ENCODE results near the gene OR9I1.

The OR9I1 gene, protein sequence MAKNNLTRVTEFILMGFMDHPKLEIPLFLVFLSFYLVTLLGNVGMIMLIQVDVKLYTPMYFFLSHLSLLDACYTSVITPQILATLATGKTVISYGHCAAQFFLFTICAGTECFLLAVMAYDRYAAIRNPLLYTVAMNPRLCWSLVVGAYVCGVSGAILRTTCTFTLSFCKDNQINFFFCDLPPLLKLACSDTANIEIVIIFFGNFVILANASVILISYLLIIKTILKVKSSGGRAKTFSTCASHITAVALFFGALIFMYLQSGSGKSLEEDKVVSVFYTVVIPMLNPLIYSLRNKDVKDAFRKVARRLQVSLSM

DNA sequence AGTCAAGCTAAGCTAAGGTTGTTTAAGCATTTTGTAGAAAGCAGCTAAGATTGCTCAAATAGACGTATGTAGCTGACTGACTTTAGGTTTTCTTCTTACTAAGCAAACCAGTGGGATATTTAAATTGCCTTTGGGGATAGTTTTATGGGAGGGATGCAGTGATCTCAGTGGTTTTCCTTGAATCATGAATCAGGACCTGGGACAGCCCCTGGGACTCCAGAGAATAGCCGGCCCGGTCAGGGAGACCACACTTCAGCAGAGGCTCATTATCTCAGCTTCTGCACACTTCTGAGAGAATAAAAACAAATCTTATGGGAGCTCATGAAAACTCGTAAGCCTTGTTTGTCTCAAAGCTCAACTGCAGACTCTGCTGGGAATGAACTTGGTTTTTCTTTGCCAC is at the start of gene OR9I1:
OR9I1 (minus strand) TSS at position 62 of the 400 bp plus-strand sequence. CDS start 6,086 bp downstream, outside the sequence.
- H3K4me1 Mint-ChIP-seq: no peaks in the 10 kb centered on the region
- H3K4me3 Mint-ChIP-seq: no peak within 1 kb of the TSS
- no peak within 1 kb of the TSS for H3K27ac Mint-ChIP-seq
- CTCF ChIA-PET: interaction anchor here (1.0 kb wide), 1 partner anchor 23 kb away, joined by 3 read pairs; no protein-coding TSS in a partner anchor
- H3K27me3 Mint-ChIP-seq: no peaks in the 10 kb centered on the region
- H3K9me3 Mint-ChIP-seq: no peaks in the 10 kb centered on the region
- H3K36me3 Mint-ChIP-seq: no peaks in the 10 kb centered on the region
- no peak for DNase-seq

DNA sequence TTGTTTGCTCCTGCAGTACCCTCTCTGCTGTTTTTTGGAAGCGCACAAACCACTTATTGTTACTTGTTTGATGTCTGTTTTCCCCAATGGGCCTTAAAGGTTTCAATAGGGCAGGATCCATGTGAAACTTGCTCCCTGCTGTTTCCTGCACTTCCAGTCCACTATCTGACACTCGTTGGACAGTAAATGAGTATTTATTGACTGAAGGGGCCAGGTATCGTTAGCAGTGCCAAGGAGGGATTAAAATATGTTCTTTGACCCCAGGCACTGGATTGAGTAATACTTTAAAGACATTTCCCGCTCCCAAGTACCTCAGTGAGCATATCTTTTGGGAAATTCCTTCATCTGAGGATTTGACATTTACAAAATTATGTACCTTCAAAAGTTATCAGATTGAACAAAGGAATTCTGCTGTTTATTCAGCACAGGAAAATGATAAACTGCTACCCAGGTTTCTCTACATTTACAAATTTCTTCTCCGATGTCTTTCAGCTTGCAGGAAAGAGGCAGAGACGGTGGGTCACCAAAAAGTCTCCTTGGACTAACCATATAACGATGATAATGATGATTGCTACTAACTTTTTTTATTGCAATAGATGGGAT is 40.3 kb upstream of the OR9I1 start:
- no peak overlapping the region for H3K27ac Mint-ChIP-seq
- H3K27me3 Mint-ChIP-seq: peaks cover 4% of the 10 kb centered on the region
- H3K4me3 Mint-ChIP-seq: no peak overlapping the region
- DNase-seq: no peak
- no peaks in the 10 kb centered on the region for H3K36me3 Mint-ChIP-seq
- no peaks in the 10 kb centered on the region for H3K4me1 Mint-ChIP-seq
- CTCF ChIA-PET: no interaction called here
- H3K9me3 Mint-ChIP-seq: no peaks in the 10 kb centered on the region

DNA sequence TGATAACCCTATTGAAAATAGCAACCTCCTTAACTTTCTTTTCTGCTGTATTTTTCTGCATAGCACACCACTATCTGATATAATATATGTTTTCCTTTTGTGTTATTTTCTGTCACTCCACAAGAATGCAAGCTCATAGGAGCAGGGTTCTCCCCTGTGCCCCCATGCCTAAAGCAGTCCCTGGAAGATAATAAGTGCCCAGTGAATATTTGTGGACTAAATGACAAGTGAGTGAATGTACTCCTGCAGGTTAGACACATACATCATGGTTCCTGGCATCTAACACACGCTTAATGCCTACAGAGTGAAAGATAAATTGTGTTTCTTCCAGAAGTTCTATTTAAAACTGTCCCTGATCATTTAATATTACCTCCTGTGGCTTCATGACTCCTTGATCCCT is 39.7 kb upstream of the OR9I1 start:
- Mint-ChIP-seq H3K36me3 (no peaks in the 10 kb centered on the region), H3K27ac (no peak overlapping the region), H3K9me3 (no peaks in the 10 kb centered on the region), H3K4me3 (no peak overlapping the region), H3K27me3 (peaks cover 4% of the 10 kb centered on the region), H3K4me1 (no peaks in the 10 kb centered on the region)
- CTCF ChIA-PET: no interaction called here
- DNase-seq: no peak

DNA sequence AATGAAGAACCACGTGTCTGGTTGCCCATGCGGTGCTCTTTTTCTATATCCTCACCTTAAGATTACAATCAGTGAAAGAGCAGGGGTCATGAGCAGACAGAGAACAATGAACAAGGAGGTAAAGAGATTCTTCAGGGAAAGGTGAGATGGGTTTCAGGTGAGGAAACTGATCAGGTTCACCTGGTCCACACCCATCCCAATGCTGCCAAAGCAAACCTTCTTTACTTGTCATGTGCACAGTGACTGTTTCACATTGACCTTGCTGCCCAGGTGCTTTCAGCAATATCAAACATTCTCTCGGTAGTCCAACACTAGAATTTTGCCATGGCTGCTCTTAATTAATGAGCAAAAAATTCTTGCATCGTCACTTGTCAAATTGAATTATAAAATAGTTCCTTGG is 39.1 kb upstream of the OR9I1 start:
- H3K9me3 Mint-ChIP-seq: no peaks in the 10 kb centered on the region
- no peaks in the 10 kb centered on the region for H3K4me1 Mint-ChIP-seq
- no peak overlapping the region for H3K4me3 Mint-ChIP-seq
- no peak for DNase-seq
- peaks cover 4% of the 10 kb centered on the region for H3K27me3 Mint-ChIP-seq
- H3K36me3 Mint-ChIP-seq: no peaks in the 10 kb centered on the region
- no peak overlapping the region for H3K27ac Mint-ChIP-seq
- CTCF ChIA-PET: no interaction called here

DNA sequence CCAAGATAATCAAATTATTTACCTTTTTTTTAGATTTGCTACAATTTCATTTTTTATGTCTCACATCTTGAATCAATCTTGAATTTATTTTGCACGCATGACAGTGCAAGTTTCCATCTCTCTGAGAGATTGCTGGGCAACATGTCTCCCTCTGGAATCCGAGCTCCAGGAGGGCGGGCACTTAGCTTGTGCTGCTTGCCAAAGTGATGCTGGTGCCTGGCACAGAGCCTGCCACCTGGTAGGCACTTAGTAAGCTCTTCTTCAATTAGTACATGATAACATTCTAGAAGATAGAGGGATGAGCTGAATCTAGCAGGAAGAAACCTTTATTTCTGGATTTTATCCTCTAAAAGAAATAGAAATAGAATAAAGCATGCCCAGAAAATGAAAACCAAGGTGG is 27.5 kb upstream of the OR9I1 start:
- peaks cover 8% of the 10 kb centered on the region for H3K27me3 Mint-ChIP-seq
- H3K27ac Mint-ChIP-seq: no peak overlapping the region
- no peaks in the 10 kb centered on the region for H3K36me3 Mint-ChIP-seq
- H3K4me1 Mint-ChIP-seq: no peaks in the 10 kb centered on the region
- H3K9me3 Mint-ChIP-seq: no peaks in the 10 kb centered on the region
- no peak for DNase-seq
- no peak overlapping the region for H3K4me3 Mint-ChIP-seq
- CTCF ChIA-PET: no interaction called here

DNA sequence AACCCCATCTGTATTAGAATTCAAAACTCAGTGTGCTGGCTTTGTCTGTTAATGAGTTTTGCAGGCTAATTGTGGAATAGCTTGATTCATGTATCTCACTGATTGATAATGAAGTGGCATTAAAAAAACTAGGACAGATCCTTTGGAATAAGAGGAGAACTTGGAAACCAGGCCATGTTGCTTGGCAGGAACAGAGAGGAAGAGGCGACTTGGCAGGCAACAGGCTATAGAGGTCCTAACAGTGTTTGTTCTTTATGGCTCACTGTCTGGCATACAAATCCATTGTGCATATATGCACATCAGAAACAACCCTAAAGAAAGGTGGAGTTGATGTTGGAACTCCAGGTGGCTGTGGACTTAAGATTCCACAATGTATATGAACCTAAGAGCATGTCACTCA is 17.4 kb upstream of the OR9I1 start:
- H3K9me3 Mint-ChIP-seq: no peaks in the 10 kb centered on the region
- no peaks in the 10 kb centered on the region for H3K36me3 Mint-ChIP-seq
- CTCF ChIA-PET: no interaction called here
- H3K27me3 Mint-ChIP-seq: no peaks in the 10 kb centered on the region
- no peak overlapping the region for H3K4me3 Mint-ChIP-seq
- DNase-seq: no peak
- H3K4me1 Mint-ChIP-seq: no peaks in the 10 kb centered on the region
- H3K27ac Mint-ChIP-seq: no peak overlapping the region

DNA sequence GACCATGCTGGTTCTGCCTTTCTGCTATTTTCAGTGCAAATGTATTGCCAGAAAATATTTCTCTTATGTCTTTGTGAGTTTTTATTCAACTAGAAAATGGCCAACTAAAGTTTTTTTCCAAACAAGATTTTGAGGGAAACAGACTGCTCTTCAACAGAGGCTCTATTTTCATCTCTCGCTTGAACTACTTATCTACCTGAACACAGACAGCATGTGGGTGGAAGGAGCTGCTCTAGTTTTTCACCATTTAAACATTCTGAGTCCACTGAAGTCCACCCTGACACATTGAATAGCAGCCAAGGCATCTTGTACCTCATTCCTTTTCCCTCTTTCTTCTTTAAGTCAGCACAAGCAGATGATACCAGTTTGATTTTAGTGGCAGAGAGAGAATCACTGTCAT is 9.8 kb upstream of the OR9I1 start:
- Mint-ChIP-seq H3K9me3 (no peaks in the 10 kb centered on the region), H3K27ac (no peak overlapping the region), H3K4me1 (no peaks in the 10 kb centered on the region), H3K36me3 (no peaks in the 10 kb centered on the region), H3K27me3 (no peaks in the 10 kb centered on the region), H3K4me3 (no peak overlapping the region)
- CTCF ChIA-PET: no interaction called here
- DNase-seq: no peak

DNA sequence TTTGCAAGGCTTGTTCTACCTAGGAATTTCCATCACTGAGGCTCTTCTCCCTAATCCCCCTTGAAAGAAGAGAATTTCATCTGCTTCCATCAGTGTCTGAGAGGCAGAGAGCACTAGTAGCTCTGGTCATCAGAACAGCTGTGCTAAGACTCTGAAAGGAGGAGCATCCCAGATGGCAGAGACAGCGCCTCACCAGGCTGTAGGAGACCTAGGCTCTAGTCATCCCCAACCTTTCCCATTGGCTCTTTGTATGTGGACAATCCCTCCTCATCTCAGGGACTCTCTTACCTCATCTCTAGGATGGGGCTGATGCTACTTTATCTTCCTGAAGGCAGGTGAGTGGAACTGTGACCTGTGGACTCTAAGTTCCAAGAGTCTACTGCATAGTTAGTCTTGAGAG is 8.8 kb upstream of the OR9I1 start:
- H3K4me1 Mint-ChIP-seq: no peaks in the 10 kb centered on the region
- CTCF ChIA-PET: no interaction called here
- no peaks in the 10 kb centered on the region for H3K27me3 Mint-ChIP-seq
- no peak overlapping the region for H3K4me3 Mint-ChIP-seq
- H3K9me3 Mint-ChIP-seq: no peaks in the 10 kb centered on the region
- no peak overlapping the region for H3K27ac Mint-ChIP-seq
- no peaks in the 10 kb centered on the region for H3K36me3 Mint-ChIP-seq
- DNase-seq: no peak

DNA sequence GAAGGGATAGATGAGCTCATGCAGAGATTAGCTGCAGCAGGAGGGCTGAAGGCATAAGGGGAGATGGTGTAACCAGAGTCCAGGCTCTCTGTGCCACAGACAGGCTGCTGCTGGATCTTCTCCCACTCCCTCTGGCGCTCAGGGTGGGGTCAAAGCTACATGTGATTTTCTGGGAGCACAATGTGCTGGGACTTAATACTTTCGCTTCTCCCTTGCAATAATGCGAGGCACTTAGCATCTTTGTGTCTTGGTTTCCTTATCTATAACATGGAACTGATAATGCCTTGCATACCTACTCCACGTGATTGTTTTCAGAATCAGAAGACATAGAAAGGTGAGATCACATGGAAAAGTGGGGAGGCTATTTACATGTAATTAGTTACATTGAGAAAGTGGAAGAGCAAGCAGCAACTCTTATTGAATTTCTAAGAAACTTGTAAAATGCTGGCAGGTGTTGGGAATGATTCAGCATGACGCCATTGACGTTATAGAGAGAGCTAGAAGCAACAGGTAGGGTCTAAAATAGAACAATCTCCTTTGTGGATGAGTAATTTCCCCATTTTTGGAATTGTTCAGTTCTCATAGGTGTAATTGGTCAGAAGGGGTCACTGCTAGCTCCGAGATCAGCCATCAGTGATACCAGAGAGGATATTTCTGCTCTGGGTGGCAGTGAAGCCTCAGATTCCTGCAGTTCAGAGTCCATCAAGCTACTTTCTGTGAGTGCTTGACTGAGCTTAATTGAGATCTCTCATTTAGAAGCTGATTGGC is 8.2 kb upstream of the OR9I1 start:
- no peak overlapping the region for H3K4me3 Mint-ChIP-seq
- no peak overlapping the region for H3K27ac Mint-ChIP-seq
- no peaks in the 10 kb centered on the region for H3K27me3 Mint-ChIP-seq
- H3K36me3 Mint-ChIP-seq: no peaks in the 10 kb centered on the region
- no peaks in the 10 kb centered on the region for H3K9me3 Mint-ChIP-seq
- DNase-seq: no peak
- H3K4me1 Mint-ChIP-seq: no peaks in the 10 kb centered on the region
- CTCF ChIA-PET: no interaction called here

DNA sequence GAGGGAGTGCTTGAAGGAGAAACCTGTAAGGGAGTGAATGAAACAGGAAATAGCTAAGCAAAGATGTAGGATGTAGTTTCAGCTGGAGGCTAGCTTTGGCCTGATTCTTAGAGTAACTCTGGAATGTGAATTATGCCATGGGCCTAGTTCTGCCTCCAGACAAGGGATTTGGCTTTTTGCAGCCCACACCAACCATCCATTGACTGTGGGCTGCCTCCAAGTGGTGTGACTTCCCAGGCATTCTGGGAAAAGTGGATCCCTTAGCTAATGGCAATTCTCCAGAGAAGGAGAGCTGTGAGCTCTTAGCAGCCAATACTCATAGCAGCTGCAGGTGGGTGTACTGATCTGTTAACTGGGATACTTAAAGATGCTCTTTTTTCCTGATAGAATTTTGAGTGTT is 2.0 kb upstream of the OR9I1 start:
- no peak overlapping the region for H3K4me3 Mint-ChIP-seq
- CTCF ChIA-PET: no interaction called here
- H3K9me3 Mint-ChIP-seq: no peaks in the 10 kb centered on the region
- no peak overlapping the region for H3K27ac Mint-ChIP-seq
- no peaks in the 10 kb centered on the region for H3K4me1 Mint-ChIP-seq
- DNase-seq: no peak
- H3K27me3 Mint-ChIP-seq: no peaks in the 10 kb centered on the region
- H3K36me3 Mint-ChIP-seq: no peaks in the 10 kb centered on the region

DNA sequence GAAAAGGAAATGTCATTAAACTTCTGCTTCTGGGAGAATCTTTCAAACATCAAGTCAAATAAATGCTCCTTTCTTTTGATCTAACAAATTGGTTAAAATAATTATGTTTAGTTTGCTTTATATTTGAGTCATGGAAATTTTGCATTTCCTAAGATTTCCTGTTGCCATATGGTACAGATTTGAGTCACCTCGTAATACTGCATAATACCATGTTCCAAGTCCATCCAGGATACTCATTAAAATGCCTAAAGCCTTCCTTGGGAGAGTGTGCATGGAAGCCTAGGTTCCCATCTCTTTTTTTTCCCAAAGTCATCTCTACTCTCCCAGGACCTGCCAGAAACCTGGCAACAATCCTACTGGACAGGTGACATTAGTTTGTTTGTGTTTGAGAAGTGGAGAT is 4.2 kb downstream of the OR9I1 start:
- no peak for DNase-seq
- CTCF ChIA-PET: no interaction called here

DNA sequence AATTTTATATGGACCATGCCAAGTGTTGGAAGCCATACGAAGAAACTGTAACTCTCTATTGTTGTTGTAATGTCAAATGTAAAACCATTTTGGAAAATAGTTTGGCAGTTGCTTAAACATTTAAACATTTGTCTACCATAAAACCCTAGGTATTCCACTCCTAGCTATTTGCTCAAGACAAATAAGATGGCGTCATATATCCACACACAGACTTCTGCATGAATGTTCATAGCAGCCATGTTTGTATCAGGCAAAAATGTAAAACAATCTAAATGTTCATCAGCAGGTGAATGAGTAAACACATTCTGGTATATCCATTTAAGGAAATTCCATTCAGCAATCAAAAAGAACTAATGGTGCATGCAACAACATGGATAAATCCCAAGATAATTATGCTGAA is 27.9 kb downstream of the OR9I1 start:
- no peak overlapping the region for H3K4me3 Mint-ChIP-seq
- CTCF ChIA-PET: no interaction called here
- no peak for DNase-seq
- no peak overlapping the region for H3K27ac Mint-ChIP-seq
- H3K9me3 Mint-ChIP-seq: peaks cover 7% of the 10 kb centered on the region
- H3K27me3 Mint-ChIP-seq: no peaks in the 10 kb centered on the region
- no peaks in the 10 kb centered on the region for H3K4me1 Mint-ChIP-seq
- H3K36me3 Mint-ChIP-seq: no peaks in the 10 kb centered on the region

More for the DNA sequence above, 4.2 kb downstream of the OR9I1 start:
- Mint-ChIP-seq H3K9me3 (no peaks in the 10 kb centered on the region), H3K4me3 (no peak overlapping the region), H3K27me3 (peaks cover 4% of the 10 kb centered on the region), H3K27ac (no peak overlapping the region), H3K36me3 (no peaks in the 10 kb centered on the region), H3K4me1 (no peaks in the 10 kb centered on the region)

DNA sequence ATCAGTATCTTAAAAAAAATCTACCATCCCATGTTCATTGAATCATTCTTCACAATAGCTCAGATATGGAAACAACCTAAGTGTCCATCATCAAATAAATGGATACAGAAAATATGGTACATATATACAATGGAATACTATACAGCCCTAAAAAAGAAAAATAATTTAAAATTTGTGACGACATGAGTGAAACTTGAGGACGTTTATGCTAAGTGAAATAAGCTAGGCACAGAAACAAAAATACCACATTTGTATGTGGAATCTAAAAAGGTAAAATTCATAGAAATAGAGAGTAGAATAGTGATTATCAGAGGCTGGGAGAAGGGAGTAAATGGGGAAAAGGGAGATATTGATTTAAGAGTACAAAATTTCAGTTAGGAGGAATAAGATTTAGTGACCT is 38.8 kb downstream of the OR9I1 start:
- CTCF ChIA-PET: no interaction called here
- H3K27me3 Mint-ChIP-seq: no peaks in the 10 kb centered on the region
- no peak overlapping the region for H3K27ac Mint-ChIP-seq
- no peak for DNase-seq
- H3K36me3 Mint-ChIP-seq: no peaks in the 10 kb centered on the region
- no peaks in the 10 kb centered on the region for H3K4me1 Mint-ChIP-seq
- peaks cover 2% of the 10 kb centered on the region for H3K9me3 Mint-ChIP-seq
- H3K4me3 Mint-ChIP-seq: no peak overlapping the region

DNA sequence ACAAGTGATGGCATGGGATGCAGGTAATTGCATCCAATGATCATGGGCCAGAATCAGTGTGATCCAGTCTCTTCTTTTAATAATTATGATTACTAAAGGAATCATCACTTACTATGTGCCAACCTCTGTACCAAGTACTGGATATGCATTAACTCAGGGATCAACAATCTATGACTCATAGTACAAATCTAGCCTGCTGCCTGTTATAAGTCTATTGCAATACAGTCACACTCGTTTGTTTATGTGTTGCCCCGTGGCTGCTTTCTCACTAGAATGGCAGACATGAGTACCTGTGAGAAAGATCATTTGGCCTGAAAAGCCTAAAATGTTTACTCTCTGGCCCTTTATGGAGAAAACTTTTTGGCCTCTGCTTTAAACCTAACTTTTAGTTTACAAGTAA is 49.5 kb downstream of the OR9I1 start:
- no peak for DNase-seq
- Mint-ChIP-seq H3K36me3 (no peaks in the 10 kb centered on the region), H3K27me3 (no peaks in the 10 kb centered on the region), H3K4me1 (no peaks in the 10 kb centered on the region), H3K27ac (no peak overlapping the region), H3K9me3 (no peaks in the 10 kb centered on the region), H3K4me3 (no peak overlapping the region)
- CTCF ChIA-PET: no interaction called here

DNA sequence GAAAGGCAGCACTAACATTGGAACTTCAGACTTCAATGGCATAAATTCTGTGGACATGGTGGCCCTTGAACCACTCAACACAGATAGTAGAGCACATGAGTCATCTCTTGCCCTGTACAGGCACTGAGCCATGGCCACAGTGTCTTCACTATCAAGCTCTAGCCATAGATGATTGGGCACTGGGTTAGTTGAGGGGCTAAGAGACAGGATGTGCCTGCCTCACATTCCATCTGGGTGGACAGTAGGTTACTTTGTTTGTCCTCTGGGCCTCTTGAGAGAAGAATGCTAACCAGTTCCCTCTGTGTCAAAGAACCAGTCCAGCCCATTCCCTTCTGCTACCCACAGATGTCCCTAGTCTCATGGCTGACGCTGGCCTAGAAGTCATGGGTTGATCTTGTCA is 54.7 kb downstream of the OR9I1 start:
- no peak overlapping the region for H3K27ac Mint-ChIP-seq
- no peaks in the 10 kb centered on the region for H3K36me3 Mint-ChIP-seq
- H3K9me3 Mint-ChIP-seq: no peaks in the 10 kb centered on the region
- no peak overlapping the region for H3K4me3 Mint-ChIP-seq
- no peaks in the 10 kb centered on the region for H3K4me1 Mint-ChIP-seq
- no peaks in the 10 kb centered on the region for H3K27me3 Mint-ChIP-seq
- no peak for DNase-seq
- CTCF ChIA-PET: no interaction called here

All from activated naive CD4-positive, alpha-beta T cell treated with anti-CD3 and anti-CD28 coated beads, Interleukin-2, amount 10 ng/mL, durations not matched to agents 7 days and 5 days (primary cell).